Activated CD8-positive, alpha-beta memory T cell treated with anti-CD3 and anti-CD28 coated beads, Interleukin-2, amount 50 U/mL, for 4 hours (primary cell): Measurements from ENCODE around the gene CYYR1.

Source experiments
- DNase-seq: peaks from one replicate; pipeline ENCODE4 v3.0.0-alpha.2; 2020

The CYYR1 gene

GRCh38 chr21:26572702-26573381 is at the start of gene CYYR1:
TSS of gene CYYR1 (minus strand) at chr21:26573286. CDS start at chr21:26572940, 346 bp downstream.
- no peak for DNase-seq

GRCh38 chr21:26617176-26617575 is 44.1 kb upstream of the CYYR1 start:
- no peak for DNase-seq

- DNase-seq: no peak
Observed at GRCh38 chr21:26614251-26614650, 41.2 kb upstream of the CYYR1 start.

- no peak for DNase-seq
Observed at GRCh38 chr21:26599261-26599660, 26.2 kb upstream of the CYYR1 start.

- no peak for DNase-seq
Observed at GRCh38 chr21:26597981-26598380, 24.9 kb upstream of the CYYR1 start.

- no peak for DNase-seq
Observed at GRCh38 chr21:26597031-26597430, 23.9 kb upstream of the CYYR1 start.

GRCh38 chr21:26595971-26596370 is 22.9 kb upstream of the CYYR1 start:
- no peak for DNase-seq

- DNase-seq: no peak
Observed at GRCh38 chr21:26593800-26594199, 20.7 kb upstream of the CYYR1 start.

GRCh38 chr21:26591543-26591942 is 18.5 kb upstream of the CYYR1 start:
- no peak for DNase-seq

- DNase-seq: no peak
Observed at GRCh38 chr21:26588446-26588845, 15.4 kb upstream of the CYYR1 start.

GRCh38 chr21:26587736-26588201 is 14.7 kb upstream of the CYYR1 start:
- no peak for DNase-seq

- DNase-seq: no peak
Observed at GRCh38 chr21:26583769-26584168, 10.7 kb upstream of the CYYR1 start.

GRCh38 chr21:26581818-26582217 is 8.7 kb upstream of the CYYR1 start:
- DNase-seq: no peak

- DNase-seq: no peak
Observed at GRCh38 chr21:26572076-26572701, 897 bp downstream of the CYYR1 start.

GRCh38 chr21:26570203-26570602 is 2.9 kb downstream of the CYYR1 start:
- no peak for DNase-seq

- no peak for DNase-seq
Observed at GRCh38 chr21:26565546-26565945, 7.5 kb downstream of the CYYR1 start.

GRCh38 chr21:26565111-26565510 is 8.0 kb downstream of the CYYR1 start:
- no peak for DNase-seq

- no peak for DNase-seq
Observed at GRCh38 chr21:26563856-26564503, 9.1 kb downstream of the CYYR1 start.

GRCh38 chr21:26560612-26561011 is 12.5 kb downstream of the CYYR1 start:
- DNase-seq: no peak

- no peak for DNase-seq
Observed at GRCh38 chr21:26559099-26559498, 14.0 kb downstream of the CYYR1 start.

- no peak for DNase-seq
Observed at GRCh38 chr21:26557106-26557505, 16.0 kb downstream of the CYYR1 start.

- no peak for DNase-seq
Observed at GRCh38 chr21:26555540-26556146, 17.4 kb downstream of the CYYR1 start.

- DNase-seq: no peak
Observed at GRCh38 chr21:26554365-26554764, 18.7 kb downstream of the CYYR1 start.

GRCh38 chr21:26553898-26554297 is 19.2 kb downstream of the CYYR1 start:
- no peak for DNase-seq
